ENCODE data around the gene SIMC1. TPM values are rescaled to one million over a fixed set of nuclear protein-coding genes. Genes with fewer than 3 reads are reported as not detected.
"Not testable (repeated sequence)": the region's sequence is repeated elsewhere in the genome, so short reads cannot be mapped to it uniquely, and the experiment has no call there.

Gene SIMC1
- 10.9 and 15.7 TPM in 2 replicates for total RNA-seq (ENCODE audit: low replicate concordance)

DNA sequence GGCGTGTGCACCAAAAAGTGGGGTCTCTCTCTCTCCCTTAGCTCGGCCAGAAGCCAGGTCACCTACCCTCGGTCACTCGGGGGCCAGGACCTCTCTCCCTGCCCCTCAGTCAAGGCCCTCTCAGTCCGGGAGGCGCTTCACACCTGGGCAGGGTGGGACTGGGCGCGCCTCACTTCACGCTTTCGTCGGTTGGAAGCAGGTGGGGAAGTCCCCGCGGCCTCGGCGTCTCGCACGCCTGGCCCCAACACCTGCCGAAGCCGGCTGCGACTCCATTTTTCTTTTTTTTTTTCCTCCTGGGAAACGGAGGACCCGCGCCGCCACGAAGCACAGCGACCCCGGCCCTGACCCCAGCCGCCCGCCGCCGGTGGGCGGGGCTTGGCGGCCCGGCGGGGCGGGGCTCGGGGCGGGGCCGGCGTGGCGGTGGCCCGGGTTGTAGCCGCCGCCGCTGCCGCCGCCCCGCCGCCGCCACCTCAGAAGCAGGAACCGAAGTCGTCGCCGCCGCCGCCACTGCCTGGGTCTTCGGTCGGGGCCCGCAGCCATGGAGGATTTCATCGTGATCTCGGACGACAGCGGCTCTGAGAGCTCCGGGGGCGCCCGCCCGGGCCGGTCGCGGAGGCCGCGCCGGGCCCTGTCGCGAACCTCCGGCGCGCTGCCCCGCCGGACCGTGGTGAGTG lies at the start of gene SIMC1:
Gene SIMC1, plus strand, starts transcription at position 454 of the 674 bp plus-strand sequence. Its CDS starts 85 bp downstream, at position 539.
- not testable (repeated sequence) for H2AFZ ChIP-seq (replicated peaks); H3K27me3 ChIP-seq; H3K9me3 ChIP-seq (ENCODE audit: low read depth); H3K79me2 ChIP-seq (ENCODE audit: low read depth); H4K20me1 ChIP-seq (ENCODE audit: low read depth); H3K9ac ChIP-seq; H3K4me1 Mint-ChIP-seq; H3K36me3 ChIP-seq; H3K4me1 ChIP-seq; H3K9me3 Mint-ChIP-seq; H3F3A ChIP-seq (ENCODE audit: low read depth); H3K27ac ChIP-seq; H3K27me3 Mint-ChIP-seq (ENCODE audit: insufficient read depth, low read depth); H3K4me2 ChIP-seq; H3K36me3 Mint-ChIP-seq; H3K27ac Mint-ChIP-seq
- DNase-seq (ENCODE audit: low spot score): peak; percentile 79
- peak within 1 kb of the TSS; percentile 36 for H3K4me3 ChIP-seq
- peak within 1 kb of the TSS; percentile 73 for H3K4me3 Mint-ChIP-seq

DNA sequence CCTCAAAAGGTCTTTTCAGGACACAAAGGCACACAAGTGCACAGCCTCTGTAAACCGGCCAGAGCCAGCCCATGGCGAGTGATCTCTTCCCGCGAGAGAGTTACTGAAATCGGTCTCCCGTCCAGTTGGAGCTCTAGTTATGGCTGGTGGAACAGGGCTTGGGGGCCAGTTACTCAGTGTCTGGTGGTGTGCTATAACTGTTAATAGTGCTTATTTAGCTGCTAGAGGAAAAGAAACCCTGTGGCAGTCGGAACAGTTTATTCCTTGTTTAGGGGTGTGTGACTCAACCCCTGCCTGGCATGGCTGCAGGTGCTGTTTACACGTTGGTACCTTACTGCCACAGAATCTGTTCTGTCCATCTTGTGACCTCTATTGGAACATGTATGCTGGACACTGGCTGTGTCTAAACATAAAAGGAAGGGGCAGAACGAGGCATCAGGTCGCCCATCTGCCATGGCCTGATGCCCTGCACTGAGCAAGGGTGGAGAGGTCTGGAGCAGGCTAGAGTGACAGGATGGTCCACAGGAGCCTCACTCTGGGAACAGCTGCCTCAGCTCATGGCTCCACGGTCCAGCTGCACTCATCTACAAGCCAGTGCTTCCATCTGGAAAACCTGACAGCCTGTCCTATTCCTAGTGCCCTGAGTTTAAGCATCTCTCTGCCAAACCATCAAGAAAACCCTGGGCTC lies 49.6 kb upstream of the SIMC1 start:
- H3K4me1 Mint-ChIP-seq: peaks cover 4% of the 10 kb centered on the region
- no peak overlapping the region for H2AFZ ChIP-seq (replicated peaks)

DNA sequence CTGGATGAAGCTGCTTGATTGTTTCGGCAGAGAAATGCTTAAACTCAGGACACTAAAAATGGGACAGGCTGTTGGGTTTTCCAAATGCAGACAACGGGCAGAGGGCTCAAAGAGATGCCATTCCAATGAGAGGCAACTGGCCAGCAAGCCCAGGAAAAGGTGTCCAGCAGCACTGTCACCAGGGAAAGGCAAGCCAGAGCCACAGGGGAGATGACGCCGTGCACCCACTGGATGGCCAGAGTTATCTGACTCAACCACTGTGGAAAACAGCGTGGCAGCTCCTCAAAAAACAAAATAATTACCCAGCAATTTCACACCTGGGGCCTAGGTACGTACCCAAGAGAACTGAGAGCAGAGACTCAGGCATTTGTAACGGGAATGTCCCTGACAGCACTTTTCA lies 48.4 kb upstream of the SIMC1 start:
- Histone ChIP-seq H2AFZ (replicated peaks) (no peak overlapping the region), H3K27me3 (peaks cover 30% of the 10 kb centered on the region), H3F3A (ENCODE audit: low read depth) (no peaks in the 10 kb centered on the region), H3K79me2 (ENCODE audit: low read depth) (no peaks in the 10 kb centered on the region), H3K9ac (no peak overlapping the region), H3K27ac (no peak overlapping the region), H4K20me1 (ENCODE audit: low read depth) (no peaks in the 10 kb centered on the region), H3K4me3 (no peak overlapping the region), H3K4me2 (no peak overlapping the region), H3K4me1 (no peaks in the 10 kb centered on the region), H3K9me3 (ENCODE audit: low read depth) (no peaks in the 10 kb centered on the region), H3K36me3 (no peaks in the 10 kb centered on the region)
- peaks cover 10% of the 10 kb centered on the region for H3K27me3 Mint-ChIP-seq (ENCODE audit: insufficient read depth, low read depth)
- H3K4me1 Mint-ChIP-seq: no peaks in the 10 kb centered on the region
- TF ChIP-seq CTCF (IDR thresholded peaks at IDR 0.05): no peak
- no peak for TF ChIP-seq EZH2 (IDR thresholded peaks at IDR 0.05)
- TF ChIP-seq EZH2phosphoT487 (IDR thresholded peaks at IDR 0.05): no peak
- no peaks in the 10 kb centered on the region for H3K36me3 Mint-ChIP-seq
- no peak overlapping the region for H3K4me3 Mint-ChIP-seq
- no peaks in the 10 kb centered on the region for H3K9me3 Mint-ChIP-seq
- no peak for DNase-seq (ENCODE audit: low spot score)
- H3K27ac Mint-ChIP-seq: no peak overlapping the region

More for the DNA sequence above, 49.6 kb upstream of the SIMC1 start:
- Histone ChIP-seq H3K27ac (no peak overlapping the region), H3F3A (ENCODE audit: low read depth) (no peaks in the 10 kb centered on the region), H3K9ac (no peak overlapping the region), H3K4me2 (no peak overlapping the region), H3K4me1 (peaks cover 3% of the 10 kb centered on the region), H3K36me3 (no peaks in the 10 kb centered on the region), H4K20me1 (ENCODE audit: low read depth) (no peaks in the 10 kb centered on the region), H3K79me2 (ENCODE audit: low read depth) (no peaks in the 10 kb centered on the region), H3K27me3 (peaks cover 18% of the 10 kb centered on the region), H3K4me3 (no peak overlapping the region), H3K9me3 (ENCODE audit: low read depth) (no peaks in the 10 kb centered on the region)
- Mint-ChIP-seq H3K9me3 (no peaks in the 10 kb centered on the region), H3K36me3 (no peaks in the 10 kb centered on the region), H3K27me3 (ENCODE audit: insufficient read depth, low read depth) (peaks cover 6% of the 10 kb centered on the region), H3K27ac (no peak overlapping the region), H3K4me3 (no peak overlapping the region)
- TF ChIP-seq CTCF (IDR thresholded peaks at IDR 0.05): no peak
- no peak for TF ChIP-seq EZH2phosphoT487 (IDR thresholded peaks at IDR 0.05)
- TF ChIP-seq EZH2 (IDR thresholded peaks at IDR 0.05): no peak
- DNase-seq (ENCODE audit: low spot score): no peak
